ENCODE results near the gene PSMB11.
A peak's percentile ranks its signal among the peaks of the same experiment; 100 is the strongest.

PSMB11 gene

DNA sequence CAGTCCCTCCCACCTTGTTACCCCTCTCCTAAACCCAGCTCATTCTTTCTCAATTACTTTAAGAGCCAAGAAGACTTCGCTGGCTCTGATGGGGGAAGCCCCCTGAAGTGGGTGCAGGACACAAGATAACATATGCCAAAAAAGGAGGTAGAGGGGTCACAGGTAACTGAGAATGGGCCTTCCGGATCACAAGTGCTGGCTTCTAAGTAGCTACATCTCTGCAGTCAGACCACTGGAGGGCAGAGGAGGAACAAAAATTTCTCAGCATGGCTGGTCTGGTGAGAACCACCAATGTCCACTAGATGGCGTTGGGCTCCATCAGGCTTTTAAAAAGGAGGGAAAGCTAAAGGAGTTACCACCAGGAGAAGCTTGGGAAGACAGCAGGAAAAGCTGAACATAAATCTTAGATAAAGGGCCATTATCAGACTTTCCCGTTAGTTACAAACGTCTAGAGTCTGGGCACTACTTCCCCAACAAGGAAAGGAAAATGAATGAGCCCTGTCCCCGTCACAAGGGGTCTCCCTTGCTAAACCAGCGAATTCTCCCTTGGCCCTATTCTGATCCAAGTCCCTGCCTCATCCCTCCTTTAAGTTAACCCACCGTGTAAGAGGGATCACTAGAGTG, 26.9 kb downstream of the PSMB11 start:
- Histone ChIP-seq H3K4me1 (ENCODE audit: control insufficient read depth in 5 of 5, insufficient read depth in 5 of 5, low read length in 5 of 5) (peaks cover 3 to 35% (median 28%) of the 10 kb centered on the region in 5 donors), H3K9ac (ENCODE audit: low read length in 5 of 5) (peak overlapping the region in 1 of 5 donors; percentile 41), H3K27ac (ENCODE audit: low read depth, low read length) (peak overlapping the region; percentile 90), H3K4me3 (ENCODE audit: low read depth in 1 of 5, low read length in 5 of 5) (no peak overlapping the region), H3K36me3 (ENCODE audit: control insufficient read depth in 5 of 5, insufficient read depth in 5 of 5, low read length in 5 of 5) (peaks cover 10 to 59% (median 56%) of the 10 kb centered on the region in 5 donors), H3K27me3 (ENCODE audit: control insufficient read depth in 5 of 5, insufficient read depth in 4 of 5, low read length in 5 of 5) (no peaks in the 10 kb centered on the region), H3K9me3 (ENCODE audit: control insufficient read depth in 5 of 5, low read length in 5 of 5) (no peaks in the 10 kb centered on the region)

DNA sequence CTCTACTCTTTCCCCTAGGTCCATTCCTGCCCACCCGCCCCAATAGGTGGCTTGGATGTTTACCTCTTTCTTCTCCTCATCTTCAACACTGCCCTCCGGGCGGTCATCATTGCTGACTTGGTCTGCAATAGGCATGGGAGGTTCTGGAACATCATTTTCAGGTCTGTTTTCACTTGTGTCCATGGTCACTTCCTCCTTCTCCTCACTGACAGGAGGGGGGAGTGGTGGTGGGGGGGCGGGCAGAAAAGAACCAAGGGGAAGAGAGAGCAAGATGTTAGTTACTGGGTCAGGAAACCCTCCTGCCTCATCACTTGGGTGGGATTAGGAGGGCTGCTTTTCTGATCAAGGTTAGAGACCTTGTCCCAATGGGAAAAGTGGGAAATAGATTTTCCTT, 27.4 kb downstream of the PSMB11 start:
- Histone ChIP-seq H3K27me3 (ENCODE audit: control insufficient read depth in 5 of 5, insufficient read depth in 4 of 5, low read length in 5 of 5) (no peaks in the 10 kb centered on the region), H3K9me3 (ENCODE audit: control insufficient read depth in 5 of 5, low read length in 5 of 5) (no peaks in the 10 kb centered on the region), H3K9ac (ENCODE audit: low read length in 5 of 5) (peak overlapping the region in 2 of 5 donors; percentile 41 to 57), H3K27ac (ENCODE audit: low read depth, low read length) (peak overlapping the region; percentile 90), H3K4me3 (ENCODE audit: low read depth in 1 of 5, low read length in 5 of 5) (no peak overlapping the region), H3K36me3 (ENCODE audit: control insufficient read depth in 5 of 5, insufficient read depth in 5 of 5, low read length in 5 of 5) (peaks cover 10 to 58% (median 51%) of the 10 kb centered on the region in 5 donors), H3K4me1 (ENCODE audit: control insufficient read depth in 5 of 5, insufficient read depth in 5 of 5, low read length in 5 of 5) (peaks cover 3 to 35% (median 28%) of the 10 kb centered on the region in 5 donors)

DNA sequence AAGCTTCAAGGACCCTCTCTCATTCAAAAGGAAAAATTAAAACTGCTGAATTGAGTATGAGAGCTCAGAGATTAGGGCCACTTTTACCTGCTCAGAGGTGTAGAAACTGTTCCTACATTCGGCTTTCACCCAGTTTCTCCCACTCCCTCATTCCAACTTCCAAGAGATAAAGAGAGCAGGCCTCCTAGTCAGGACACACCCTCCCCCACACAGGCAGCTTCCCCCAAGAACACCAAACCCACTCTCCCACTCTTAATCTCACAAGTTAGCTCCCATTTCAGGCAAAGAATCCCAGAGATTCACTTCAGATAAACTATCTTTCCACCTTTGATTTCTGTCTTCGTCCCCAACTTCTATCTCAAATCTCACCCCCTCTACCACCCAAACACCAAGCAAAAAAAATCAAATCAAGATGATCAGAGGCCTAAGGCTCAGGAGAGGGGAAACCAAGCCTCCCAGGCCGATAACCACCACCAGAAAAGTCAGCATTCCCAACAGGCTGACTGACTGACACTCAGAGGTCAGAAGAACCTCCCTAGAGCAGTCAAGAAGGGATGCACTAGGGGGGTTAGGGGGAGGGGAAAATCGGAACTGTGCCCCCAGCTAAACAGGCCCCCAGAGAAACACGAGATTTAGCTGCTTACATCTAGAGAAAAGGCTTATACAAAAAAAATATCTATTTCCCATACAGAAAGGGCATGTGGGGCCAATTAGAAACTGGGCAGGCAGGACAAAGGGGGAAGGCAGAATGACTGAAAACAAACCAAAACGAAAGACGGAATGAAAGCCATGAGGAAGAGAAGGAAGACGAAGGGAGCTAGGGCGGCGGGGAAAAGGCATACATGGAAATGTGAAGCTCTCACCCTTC, 28.5 kb downstream of the PSMB11 start:
- no peaks in the 10 kb centered on the region for H3K27me3 ChIP-seq (ENCODE audit: control insufficient read depth in 5 of 5, insufficient read depth in 4 of 5, low read length in 5 of 5)
- H3K9me3 ChIP-seq (ENCODE audit: control insufficient read depth in 5 of 5, low read length in 5 of 5) = no peaks in the 10 kb centered on the region
- peak overlapping the region; percentile 79 to 92 (median 90) for H3K9ac ChIP-seq (ENCODE audit: low read length in 5 of 5)
- H3K4me1 ChIP-seq (ENCODE audit: control insufficient read depth in 5 of 5, insufficient read depth in 5 of 5, low read length in 5 of 5) = peaks cover 3 to 35% (median 28%) of the 10 kb centered on the region in 5 donors
- peak overlapping the region; percentile 90 for H3K27ac ChIP-seq (ENCODE audit: low read depth, low read length)
- H3K36me3 ChIP-seq (ENCODE audit: control insufficient read depth in 5 of 5, insufficient read depth in 5 of 5, low read length in 5 of 5) = peaks cover 17 to 60% (median 52%) of the 10 kb centered on the region in 5 donors
- H3K4me3 ChIP-seq (ENCODE audit: low read depth in 1 of 5, low read length in 5 of 5) = peak overlapping the region; percentile 72 to 91 (median 80)

DNA sequence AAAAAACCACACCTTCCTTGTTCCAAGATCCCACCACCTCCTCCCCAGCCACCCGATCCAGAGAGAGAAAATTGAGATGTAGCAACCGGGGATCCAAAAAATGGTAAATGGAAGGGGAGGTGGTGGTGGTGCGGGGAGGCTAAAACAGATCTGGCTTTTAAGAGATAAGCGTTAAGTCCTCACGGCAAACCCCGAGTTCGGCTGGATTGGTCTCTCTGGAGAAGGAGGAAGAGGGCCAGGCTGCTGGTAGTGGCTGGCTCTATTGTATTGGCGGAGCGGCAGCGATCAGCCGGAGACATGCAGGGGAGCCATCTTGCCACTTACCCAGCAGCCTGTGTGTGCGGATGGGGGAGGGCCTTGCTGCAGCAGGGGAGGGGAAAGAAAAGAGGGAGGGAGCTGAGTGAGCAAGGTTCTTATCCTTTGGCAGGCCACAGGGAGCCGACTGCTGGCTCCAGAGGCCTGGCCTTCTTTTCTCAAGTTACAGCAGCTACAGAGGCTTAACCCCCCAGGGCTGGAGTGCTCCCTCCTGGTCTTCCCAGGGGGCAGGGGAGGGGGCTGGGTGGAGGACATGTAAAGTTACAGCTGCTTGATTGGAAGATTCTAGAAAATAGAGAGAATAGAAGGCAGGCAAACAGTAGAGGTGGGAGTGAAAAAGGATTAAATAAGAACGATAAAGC, 29.4 kb downstream of the PSMB11 start:
- Histone ChIP-seq H3K27me3 (ENCODE audit: control insufficient read depth in 5 of 5, insufficient read depth in 4 of 5, low read length in 5 of 5) (no peaks in the 10 kb centered on the region), H3K9ac (ENCODE audit: low read length in 5 of 5) (peak overlapping the region; percentile 79 to 92 (median 90)), H3K9me3 (ENCODE audit: control insufficient read depth in 5 of 5, low read length in 5 of 5) (no peaks in the 10 kb centered on the region), H3K27ac (ENCODE audit: low read depth, low read length) (peak overlapping the region; percentile 90), H3K4me3 (ENCODE audit: low read depth in 1 of 5, low read length in 5 of 5) (peak overlapping the region; percentile 72 to 91 (median 80)), H3K4me1 (ENCODE audit: control insufficient read depth in 5 of 5, insufficient read depth in 5 of 5, low read length in 5 of 5) (peaks cover 3 to 35% (median 28%) of the 10 kb centered on the region in 5 donors), H3K36me3 (ENCODE audit: control insufficient read depth in 5 of 5, insufficient read depth in 5 of 5, low read length in 5 of 5) (peaks cover 22 to 60% (median 52%) of the 10 kb centered on the region in 5 donors)

DNA sequence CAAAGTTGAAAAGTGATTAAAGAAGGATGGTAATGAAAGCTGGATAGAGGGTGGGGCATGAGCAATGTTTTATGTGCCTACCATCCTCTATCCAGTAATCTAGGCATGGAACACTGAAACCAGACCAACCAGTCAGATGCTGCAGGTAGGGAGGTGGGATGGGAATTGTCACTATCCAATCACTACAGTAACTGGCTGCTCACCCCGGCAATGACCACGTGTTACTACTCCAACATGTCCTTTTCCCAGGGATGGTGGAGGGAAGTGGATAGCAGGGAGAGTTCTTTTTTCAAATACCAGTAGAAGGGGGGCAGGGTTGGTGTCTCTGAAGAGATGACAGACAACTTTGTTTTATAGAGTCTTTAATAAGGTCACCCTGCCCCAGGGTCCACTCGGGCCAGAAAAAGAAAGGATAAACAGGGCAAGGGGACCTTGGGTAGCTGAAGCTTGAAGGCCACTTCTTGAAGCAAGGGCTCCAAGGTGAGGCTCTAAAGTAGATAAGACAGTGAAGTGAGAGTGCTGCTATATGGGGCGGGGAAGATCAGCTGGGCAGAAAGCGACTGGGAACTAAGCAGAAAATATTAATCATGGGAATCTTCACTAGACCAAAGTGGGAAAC, 30.0 kb downstream of the PSMB11 start:
- Histone ChIP-seq H3K27me3 (ENCODE audit: control insufficient read depth in 5 of 5, insufficient read depth in 4 of 5, low read length in 5 of 5) (no peaks in the 10 kb centered on the region), H3K9ac (ENCODE audit: low read length in 5 of 5) (peak overlapping the region; percentile 79 to 92 (median 90)), H3K27ac (ENCODE audit: low read depth, low read length) (peak overlapping the region; percentile 90), H3K4me1 (ENCODE audit: control insufficient read depth in 5 of 5, insufficient read depth in 5 of 5, low read length in 5 of 5) (peaks cover 3 to 39% (median 34%) of the 10 kb centered on the region in 5 donors), H3K4me3 (ENCODE audit: low read depth in 1 of 5, low read length in 5 of 5) (peak overlapping the region in 4 of 5 donors; percentile 78 to 91 (median 80)), H3K36me3 (ENCODE audit: control insufficient read depth in 5 of 5, insufficient read depth in 5 of 5, low read length in 5 of 5) (peaks cover 25 to 60% (median 50%) of the 10 kb centered on the region in 5 donors), H3K9me3 (ENCODE audit: control insufficient read depth in 5 of 5, low read length in 5 of 5) (no peaks in the 10 kb centered on the region)

DNA sequence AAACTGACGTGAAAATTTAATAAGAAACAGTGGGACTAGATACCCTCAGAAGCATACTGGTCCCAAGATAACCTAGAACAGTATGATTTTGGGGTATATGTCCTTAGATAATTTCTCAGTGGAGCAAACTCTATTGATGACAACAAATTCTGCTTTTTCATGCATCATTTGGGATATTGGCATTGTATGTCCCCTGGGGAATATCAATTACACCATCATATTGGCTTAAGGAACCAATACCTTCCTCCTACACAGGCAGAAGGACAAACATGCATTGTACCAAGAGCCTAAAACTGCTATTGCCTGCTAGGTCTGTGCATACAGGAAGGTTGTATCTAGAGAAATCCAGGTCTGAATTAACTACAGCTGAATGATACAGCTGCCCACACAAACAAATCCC, 32.9 kb downstream of the PSMB11 start:
- Histone ChIP-seq H3K4me3 (ENCODE audit: low read depth in 1 of 5, low read length in 5 of 5) (no peak overlapping the region), H3K27me3 (ENCODE audit: control insufficient read depth in 5 of 5, insufficient read depth in 4 of 5, low read length in 5 of 5) (no peaks in the 10 kb centered on the region), H3K27ac (ENCODE audit: low read depth, low read length) (no peak overlapping the region), H3K9me3 (ENCODE audit: control insufficient read depth in 5 of 5, low read length in 5 of 5) (no peaks in the 10 kb centered on the region), H3K9ac (ENCODE audit: low read length in 5 of 5) (no peak overlapping the region), H3K36me3 (ENCODE audit: control insufficient read depth in 5 of 5, insufficient read depth in 5 of 5, low read length in 5 of 5) (peaks cover 25 to 66% (median 53%) of the 10 kb centered on the region in 5 donors), H3K4me1 (ENCODE audit: control insufficient read depth in 5 of 5, insufficient read depth in 5 of 5, low read length in 5 of 5) (peaks cover 10 to 53% (median 51%) of the 10 kb centered on the region in 5 donors)

DNA sequence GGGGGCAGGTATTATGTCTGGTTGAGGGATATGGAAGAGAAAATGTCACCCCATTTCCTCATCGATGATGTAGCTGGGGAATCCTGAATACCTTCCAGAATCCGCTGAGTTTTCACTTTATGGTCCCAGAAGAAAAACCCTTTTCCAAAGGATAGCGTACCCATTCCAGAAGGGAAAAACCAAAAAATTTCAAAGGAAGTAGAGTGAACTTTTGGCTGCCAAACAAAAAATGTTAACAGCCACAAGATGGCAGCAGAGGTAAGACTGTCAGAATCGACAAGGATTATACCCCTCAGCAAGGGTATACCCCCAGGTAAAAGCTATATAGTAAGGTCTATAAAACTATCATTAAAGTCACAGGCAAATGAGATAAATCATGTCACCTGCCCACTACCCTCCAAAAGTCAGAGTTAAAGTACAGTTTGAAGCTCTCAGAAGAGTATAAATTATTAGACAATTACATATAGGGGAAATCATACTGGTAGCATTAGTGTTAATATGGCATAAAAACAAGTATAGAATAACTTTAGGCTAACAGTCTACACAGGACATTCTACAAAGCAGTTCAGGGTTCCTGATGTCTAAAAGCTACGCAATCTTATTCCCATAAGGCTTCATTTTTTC, 34.9 kb downstream of the PSMB11 start:
- H3K27ac ChIP-seq (ENCODE audit: low read depth, low read length) = peak overlapping the region; percentile 99
- peaks cover 36 to 86% (median 71%) of the 10 kb centered on the region in 5 donors for H3K36me3 ChIP-seq (ENCODE audit: control insufficient read depth in 5 of 5, insufficient read depth in 5 of 5, low read length in 5 of 5)
- no peaks in the 10 kb centered on the region for H3K9me3 ChIP-seq (ENCODE audit: control insufficient read depth in 5 of 5, low read length in 5 of 5)
- peaks cover 8 to 35% (median 34%) of the 10 kb centered on the region in 5 donors for H3K4me1 ChIP-seq (ENCODE audit: control insufficient read depth in 5 of 5, insufficient read depth in 5 of 5, low read length in 5 of 5)
- peak overlapping the region in 3 of 5 donors; percentile 35 to 82 (median 71) for H3K9ac ChIP-seq (ENCODE audit: low read length in 5 of 5)
- H3K4me3 ChIP-seq (ENCODE audit: low read depth in 1 of 5, low read length in 5 of 5) = no peak overlapping the region
- no peaks in the 10 kb centered on the region for H3K27me3 ChIP-seq (ENCODE audit: control insufficient read depth in 5 of 5, insufficient read depth in 4 of 5, low read length in 5 of 5)

DNA sequence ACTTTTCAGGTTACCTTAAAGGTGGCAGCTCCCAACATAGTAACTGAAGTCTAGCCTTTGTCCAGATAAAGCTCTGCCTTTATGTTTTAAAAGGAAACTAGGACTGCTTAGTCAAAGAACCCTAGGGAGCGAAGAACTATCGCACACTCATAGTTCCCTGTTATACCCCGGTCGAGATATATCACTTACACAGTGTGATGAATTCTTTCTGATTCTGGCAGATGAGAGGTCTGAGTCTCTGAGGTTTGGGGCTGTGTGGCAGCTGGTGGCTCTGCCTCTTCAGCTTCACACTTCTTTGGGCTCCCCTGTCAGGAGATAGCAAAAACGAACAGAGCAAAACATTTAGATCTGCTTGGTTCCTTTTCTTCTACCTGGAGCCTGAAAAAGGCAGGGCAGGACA, 36.0 kb downstream of the PSMB11 start:
- Histone ChIP-seq H3K9ac (ENCODE audit: low read length in 5 of 5) (peak overlapping the region; percentile 23 to 82 (median 63)), H3K36me3 (ENCODE audit: control insufficient read depth in 5 of 5, insufficient read depth in 5 of 5, low read length in 5 of 5) (peaks cover 30 to 87% (median 68%) of the 10 kb centered on the region in 5 donors), H3K9me3 (ENCODE audit: control insufficient read depth in 5 of 5, low read length in 5 of 5) (no peaks in the 10 kb centered on the region), H3K4me1 (ENCODE audit: control insufficient read depth in 5 of 5, insufficient read depth in 5 of 5, low read length in 5 of 5) (peaks cover 8 to 36% (median 30%) of the 10 kb centered on the region in 5 donors), H3K27me3 (ENCODE audit: control insufficient read depth in 5 of 5, insufficient read depth in 4 of 5, low read length in 5 of 5) (no peaks in the 10 kb centered on the region), H3K4me3 (ENCODE audit: low read depth in 1 of 5, low read length in 5 of 5) (no peak overlapping the region), H3K27ac (ENCODE audit: low read depth, low read length) (peak overlapping the region; percentile 99)

DNA sequence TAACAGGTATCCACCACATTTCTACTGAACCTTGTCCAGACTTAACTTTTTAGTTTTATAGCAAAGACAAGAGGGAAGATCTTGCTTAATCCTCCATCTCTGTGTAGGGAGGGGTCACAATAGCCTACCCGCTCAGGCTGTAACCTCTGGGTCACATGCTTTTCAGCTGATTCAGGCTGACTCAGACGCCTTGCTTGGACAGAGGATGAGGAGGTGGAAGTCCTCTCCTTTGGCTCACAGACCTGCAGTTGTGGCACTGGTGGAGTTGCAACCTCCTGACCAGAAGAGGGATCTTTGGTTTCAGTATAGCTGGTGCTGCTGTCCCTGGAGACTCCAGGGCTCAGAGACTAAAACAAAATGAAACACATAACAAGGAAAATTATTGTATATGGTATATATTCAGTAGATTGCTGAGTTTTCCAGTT, 36.7 kb downstream of the PSMB11 start:
- Histone ChIP-seq H3K9me3 (ENCODE audit: control insufficient read depth in 5 of 5, low read length in 5 of 5) (no peaks in the 10 kb centered on the region), H3K4me3 (ENCODE audit: low read depth in 1 of 5, low read length in 5 of 5) (no peak overlapping the region), H3K27ac (ENCODE audit: low read depth, low read length) (peak overlapping the region; percentile 99), H3K27me3 (ENCODE audit: control insufficient read depth in 5 of 5, insufficient read depth in 4 of 5, low read length in 5 of 5) (no peaks in the 10 kb centered on the region), H3K36me3 (ENCODE audit: control insufficient read depth in 5 of 5, insufficient read depth in 5 of 5, low read length in 5 of 5) (peaks cover 29 to 89% (median 65%) of the 10 kb centered on the region in 5 donors), H3K4me1 (ENCODE audit: control insufficient read depth in 5 of 5, insufficient read depth in 5 of 5, low read length in 5 of 5) (peaks cover 8 to 36% (median 30%) of the 10 kb centered on the region in 5 donors), H3K9ac (ENCODE audit: low read length in 5 of 5) (peak overlapping the region in 3 of 5 donors; percentile 71 to 82 (median 75))
